Skeletal muscle tissue (tissue), 4 donors: ENCODE results near the gene CDK13. TPM values are rescaled to one million over a fixed set of nuclear protein-coding genes. Genes with fewer than 3 reads are reported as not detected.

Source experiments
- H3K27ac ChIP-seq: one replicate; pipeline ENCODE4 v1.7.0; 2013; ENCODE audit warnings: mild to moderate bottlenecking, low read depth, low read length, inconsistent platforms
- H3K27me3 ChIP-seq, 3 donors: one replicate each; pipeline ENCODE4 v1.7.0; 2013; ENCODE audit warnings: low read length in 3 of 3; ENCODE audit not compliant: control insufficient read depth in 3 of 3, insufficient read depth in 3 of 3
- H3K36me3 ChIP-seq, 3 donors: one replicate each; pipeline ENCODE4 v1.7.0; 2013; ENCODE audit warnings: low read length in 3 of 3; ENCODE audit not compliant: control insufficient read depth in 3 of 3, insufficient read depth in 3 of 3
- H3K4me1 ChIP-seq, 3 donors: one replicate each; pipeline ENCODE4 v1.7.0; 2013; ENCODE audit warnings: low read length in 3 of 3, mild to moderate bottlenecking in 3 of 3; ENCODE audit not compliant: control insufficient read depth in 3 of 3, insufficient read depth in 3 of 3
- H3K4me3 ChIP-seq, 3 donors: one replicate each; pipeline ENCODE4 v1.7.0; 2013; ENCODE audit warnings: low read length in 3 of 3
- H3K9ac ChIP-seq, 3 donors: one replicate each; pipeline ENCODE4 v1.7.0; 2013; ENCODE audit warnings: low read length in 3 of 3, mild to moderate bottlenecking in 3 of 3, moderate library complexity in 2 of 3, low read depth in 1 of 3
- H3K9me3 ChIP-seq, 3 donors: one replicate each; pipeline ENCODE4 v1.7.0; 2013; ENCODE audit warnings: low read length in 3 of 3; ENCODE audit not compliant: control insufficient read depth in 3 of 3
- total RNA-seq: library from RNA; depleted of rRNA; stranded (reverse); fragments of >200 nt; gene quantifications from one replicate; pipeline ENCODE4 v1.2.3, GENCODE V29; 2014
- donor health status: Osteomylitis.

The CDK13 gene
- total RNA-seq, 1 donor from 2014 or later = 81.9 TPM

DNA sequence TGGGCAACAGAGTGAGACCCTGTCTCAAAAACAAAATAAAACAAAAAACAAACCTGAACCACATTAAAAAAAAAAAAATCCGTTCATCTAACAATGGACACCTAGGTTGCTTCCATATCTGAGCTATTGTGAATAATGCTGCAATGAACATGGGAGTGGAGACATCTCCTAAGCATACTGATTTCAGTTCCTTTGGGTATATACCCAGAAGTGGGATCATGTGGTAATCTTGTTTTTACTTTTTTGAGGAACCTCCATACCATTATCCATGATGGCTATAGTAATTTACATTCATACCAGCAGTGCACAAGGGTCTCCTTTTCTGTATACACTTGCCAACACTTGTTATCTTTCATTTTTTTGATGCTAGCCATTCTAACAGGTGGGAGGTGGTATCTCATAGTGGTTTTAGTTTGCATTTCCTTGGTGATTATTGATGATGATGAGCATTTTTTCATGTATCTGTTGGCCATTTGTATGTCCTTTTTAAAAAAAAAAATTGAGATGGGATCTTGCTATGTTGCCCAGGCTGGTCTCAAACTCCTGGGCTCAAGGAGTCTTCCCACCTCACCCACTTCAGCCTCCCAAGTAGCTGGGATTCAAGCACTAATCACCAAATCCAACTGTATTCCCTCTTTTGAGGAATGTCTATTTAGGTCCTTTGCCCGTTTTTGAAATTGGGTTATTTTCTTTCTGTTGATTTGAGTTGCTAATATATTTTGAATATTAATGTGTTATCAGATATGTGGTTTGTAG is 17.5 kb downstream of the CDK13 start:
- Histone ChIP-seq H3K27me3 (no peaks in the 10 kb centered on the region), H3K9ac (no peak overlapping the region), H3K4me3 (no peak overlapping the region), H3K27ac (no peak overlapping the region), H3K36me3 (no peaks in the 10 kb centered on the region), H3K4me1 (peaks cover 0 to 2% (median 0%) of the 10 kb centered on the region in 3 donors), H3K9me3 (no peaks in the 10 kb centered on the region)

DNA sequence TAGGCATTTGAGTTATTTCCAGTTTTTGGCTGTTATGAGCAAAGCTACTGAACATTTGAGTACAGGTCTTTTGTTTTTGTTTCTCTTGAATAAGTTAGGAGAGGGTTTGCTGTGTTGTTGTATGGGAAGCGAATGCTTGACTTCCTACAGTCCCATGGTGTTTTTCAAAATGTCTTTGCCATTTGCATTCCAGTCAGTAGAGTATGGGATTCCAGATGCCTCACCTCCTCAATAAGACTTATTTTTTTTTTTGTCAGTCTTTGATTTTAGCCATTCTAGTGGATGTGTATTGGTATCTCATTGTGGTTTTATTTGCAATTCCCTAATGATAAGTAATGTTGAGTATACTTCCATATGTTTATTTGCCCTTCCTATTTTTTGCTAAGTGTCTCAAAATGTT is 19.4 kb downstream of the CDK13 start:
- Histone ChIP-seq H3K27me3 (no peaks in the 10 kb centered on the region), H3K4me3 (no peak overlapping the region), H3K9me3 (no peaks in the 10 kb centered on the region), H3K9ac (no peak overlapping the region), H3K4me1 (peaks cover 0 to 2% (median 0%) of the 10 kb centered on the region in 3 donors), H3K36me3 (no peaks in the 10 kb centered on the region), H3K27ac (no peak overlapping the region)

DNA sequence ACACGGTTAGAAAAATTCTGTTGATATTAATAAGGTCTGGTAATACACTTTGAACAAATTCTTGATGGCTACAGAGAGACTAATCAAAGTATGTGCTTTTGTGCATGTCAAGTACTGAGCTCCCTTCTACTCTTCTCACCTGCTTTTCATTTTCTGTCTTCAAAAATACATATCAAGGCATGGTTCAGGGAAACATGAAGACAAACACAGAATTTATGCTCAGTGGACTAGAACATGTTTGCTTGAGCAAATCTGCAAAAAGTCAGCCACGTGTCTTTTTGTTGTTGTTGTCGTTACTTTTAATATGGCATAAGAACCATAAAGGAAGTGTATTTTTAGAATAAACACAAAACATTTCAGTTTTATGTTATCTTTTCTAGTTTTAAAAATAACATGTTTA is 21.9 kb downstream of the CDK13 start:
- H3K9ac ChIP-seq = no peak overlapping the region
- no peaks in the 10 kb centered on the region for H3K36me3 ChIP-seq
- no peaks in the 10 kb centered on the region for H3K27me3 ChIP-seq
- H3K9me3 ChIP-seq = no peaks in the 10 kb centered on the region
- H3K27ac ChIP-seq = no peak overlapping the region
- no peak overlapping the region for H3K4me3 ChIP-seq
- H3K4me1 ChIP-seq = peaks cover 4 to 6% (median 4%) of the 10 kb centered on the region in 3 donors

DNA sequence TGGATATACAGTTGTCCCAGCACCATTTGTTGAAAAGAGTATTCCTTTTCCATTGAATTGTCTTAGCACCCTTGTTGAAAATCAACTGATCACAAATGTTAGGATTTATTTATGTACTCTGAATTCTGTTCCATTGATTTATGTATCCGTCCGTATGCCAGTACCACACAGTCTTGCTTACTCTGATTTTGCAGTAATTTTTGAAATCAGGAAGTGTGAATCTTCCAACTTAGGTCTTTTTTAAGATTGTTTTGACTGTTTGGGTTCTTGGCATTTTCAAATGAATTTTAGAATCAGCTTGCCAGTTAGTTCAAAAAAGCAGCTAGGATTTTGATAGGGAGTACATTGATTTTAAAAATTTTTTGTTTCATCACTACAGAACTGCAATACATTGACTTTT is 23.7 kb downstream of the CDK13 start:
- Histone ChIP-seq H3K27ac (no peak overlapping the region), H3K9me3 (no peaks in the 10 kb centered on the region), H3K36me3 (no peaks in the 10 kb centered on the region), H3K4me1 (peaks cover 4 to 10% (median 4%) of the 10 kb centered on the region in 3 donors), H3K9ac (no peak overlapping the region), H3K27me3 (no peaks in the 10 kb centered on the region), H3K4me3 (no peak overlapping the region)

DNA sequence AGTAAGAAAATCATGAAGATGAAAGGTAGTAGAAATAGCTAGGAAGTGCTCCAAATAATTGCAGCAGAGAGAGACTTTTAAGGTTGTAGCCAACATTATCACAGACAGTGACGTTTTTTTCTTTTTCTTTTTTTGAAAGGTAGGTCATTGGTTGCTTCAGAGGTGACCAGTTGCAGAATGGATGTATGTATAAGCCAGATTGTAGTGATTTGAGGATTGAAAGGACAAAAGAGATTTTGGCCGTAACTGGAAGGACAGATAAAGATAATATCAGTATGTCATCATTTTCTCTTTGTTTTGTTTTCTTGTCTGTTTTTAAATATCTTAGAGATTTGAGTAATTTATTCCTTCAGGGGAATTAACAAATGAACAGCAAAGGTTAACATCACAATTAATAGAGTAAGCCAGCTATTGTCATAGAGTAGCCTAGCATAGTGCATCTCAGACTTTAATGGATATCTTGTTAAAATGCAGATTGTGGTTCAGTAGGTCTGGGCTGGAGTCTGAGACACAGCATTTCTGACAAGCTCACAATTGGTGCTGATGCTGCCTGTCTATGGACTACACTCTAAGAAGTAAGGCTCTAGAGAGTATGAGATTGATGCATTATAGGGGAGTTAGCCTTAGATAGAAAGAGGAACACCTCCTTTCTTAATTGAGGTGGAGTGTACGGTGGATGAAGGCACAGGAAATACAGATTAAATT is 28.3 kb downstream of the CDK13 start:
- H3K27ac ChIP-seq = no peak overlapping the region
- no peak overlapping the region for H3K9ac ChIP-seq
- H3K36me3 ChIP-seq = no peaks in the 10 kb centered on the region
- H3K27me3 ChIP-seq = no peaks in the 10 kb centered on the region
- H3K4me3 ChIP-seq = no peak overlapping the region
- no peaks in the 10 kb centered on the region for H3K9me3 ChIP-seq
- H3K4me1 ChIP-seq = peaks cover 8 to 18% (median 10%) of the 10 kb centered on the region in 3 donors

DNA sequence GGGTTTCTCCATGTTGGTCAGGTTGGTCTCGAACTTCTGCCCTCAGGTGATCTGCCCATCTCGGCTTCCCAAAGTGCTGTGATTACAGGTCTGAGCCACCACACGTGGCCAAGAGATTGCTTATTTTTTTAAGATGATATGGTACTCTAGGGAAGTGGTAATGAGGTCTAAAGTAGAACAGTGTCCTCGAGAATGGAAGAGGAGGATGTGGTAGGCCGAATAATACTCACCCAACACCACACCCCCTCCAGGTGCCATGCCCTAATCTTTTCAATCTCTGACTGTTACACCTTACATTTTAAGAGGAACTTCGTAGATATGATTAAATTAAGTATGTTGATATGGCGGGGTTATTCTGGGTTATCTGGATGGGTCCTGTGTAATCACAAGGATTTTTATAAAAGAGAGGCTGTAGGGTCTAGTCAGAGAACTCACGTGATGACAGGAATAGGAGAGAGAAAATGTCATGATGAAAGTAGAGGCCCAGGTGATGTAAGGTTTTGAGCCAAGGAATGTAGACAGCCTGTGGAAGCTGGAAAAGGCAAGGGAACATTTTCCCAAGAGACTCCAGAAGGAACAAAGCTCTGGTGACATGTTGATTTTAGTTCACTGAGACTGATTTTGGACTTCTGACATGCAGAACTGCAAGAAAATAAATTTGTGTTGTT is 29.5 kb downstream of the CDK13 start:
- no peaks in the 10 kb centered on the region for H3K27me3 ChIP-seq
- no peaks in the 10 kb centered on the region for H3K9me3 ChIP-seq
- H3K9ac ChIP-seq = no peak overlapping the region
- H3K4me3 ChIP-seq = no peak overlapping the region
- H3K27ac ChIP-seq = no peak overlapping the region
- H3K4me1 ChIP-seq = peaks cover 8 to 18% (median 10%) of the 10 kb centered on the region in 3 donors
- H3K36me3 ChIP-seq = no peaks in the 10 kb centered on the region

DNA sequence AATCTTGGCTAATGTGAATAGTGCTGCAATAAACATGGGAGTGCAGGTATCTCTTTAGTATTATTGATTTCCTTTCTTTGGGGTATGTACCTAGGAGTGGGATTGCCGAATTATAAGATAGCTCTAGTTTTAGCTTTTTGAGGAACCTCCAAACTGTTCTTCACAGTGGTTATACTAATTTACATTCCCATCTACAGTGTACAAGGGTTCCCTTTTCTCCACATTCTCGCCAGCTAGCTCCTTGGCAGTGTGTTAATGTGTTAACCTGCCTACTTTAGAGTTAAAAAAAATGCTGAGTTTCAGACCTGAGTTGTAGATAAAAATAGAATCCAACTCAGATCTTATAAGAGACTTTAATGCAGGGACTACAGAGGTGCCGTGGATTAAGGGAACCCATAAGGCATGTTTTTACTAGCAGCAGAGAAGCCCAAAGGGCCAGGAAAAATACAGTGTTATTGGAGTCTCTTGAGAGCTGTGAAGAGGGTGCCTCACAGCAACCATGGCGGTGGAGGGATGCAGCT is 35.4 kb downstream of the CDK13 start:
- H3K4me1 ChIP-seq = peaks cover 5 to 10% (median 8%) of the 10 kb centered on the region in 3 donors
- peaks cover 0 to 4% (median 0%) of the 10 kb centered on the region in 3 donors for H3K36me3 ChIP-seq
- no peak overlapping the region for H3K9ac ChIP-seq
- no peak overlapping the region for H3K27ac ChIP-seq
- H3K4me3 ChIP-seq = no peak overlapping the region
- no peaks in the 10 kb centered on the region for H3K9me3 ChIP-seq
- no peaks in the 10 kb centered on the region for H3K27me3 ChIP-seq

DNA sequence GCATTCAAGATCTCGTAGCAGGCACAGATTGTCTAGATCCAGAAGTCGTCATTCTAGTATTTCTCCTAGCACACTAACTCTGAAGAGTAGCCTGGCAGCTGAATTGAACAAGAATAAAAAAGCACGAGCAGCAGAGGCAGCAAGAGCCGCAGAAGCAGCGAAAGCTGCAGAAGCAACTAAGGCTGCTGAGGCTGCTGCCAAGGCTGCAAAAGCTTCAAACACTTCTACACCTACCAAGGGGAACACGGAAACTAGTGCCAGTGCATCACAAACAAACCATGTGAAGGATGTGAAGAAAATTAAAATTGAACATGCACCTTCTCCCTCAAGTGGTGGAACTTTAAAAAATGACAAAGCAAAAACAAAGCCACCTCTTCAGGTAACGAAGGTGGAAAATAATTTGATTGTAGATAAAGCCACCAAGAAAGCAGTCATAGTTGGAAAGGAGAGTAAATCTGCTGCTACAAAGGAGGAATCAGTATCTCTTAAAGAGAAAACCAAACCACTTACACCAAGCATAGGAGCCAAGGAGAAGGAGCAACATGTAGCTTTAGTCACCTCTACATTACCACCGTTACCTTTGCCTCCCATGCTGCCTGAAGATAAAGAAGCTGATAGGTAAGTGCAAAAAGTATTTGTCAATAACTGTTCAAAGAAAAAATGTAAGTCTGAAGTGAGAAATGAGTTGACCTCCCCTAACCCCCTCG is 37.7 kb downstream of the CDK13 start:
- no peak overlapping the region for H3K27ac ChIP-seq

DNA sequence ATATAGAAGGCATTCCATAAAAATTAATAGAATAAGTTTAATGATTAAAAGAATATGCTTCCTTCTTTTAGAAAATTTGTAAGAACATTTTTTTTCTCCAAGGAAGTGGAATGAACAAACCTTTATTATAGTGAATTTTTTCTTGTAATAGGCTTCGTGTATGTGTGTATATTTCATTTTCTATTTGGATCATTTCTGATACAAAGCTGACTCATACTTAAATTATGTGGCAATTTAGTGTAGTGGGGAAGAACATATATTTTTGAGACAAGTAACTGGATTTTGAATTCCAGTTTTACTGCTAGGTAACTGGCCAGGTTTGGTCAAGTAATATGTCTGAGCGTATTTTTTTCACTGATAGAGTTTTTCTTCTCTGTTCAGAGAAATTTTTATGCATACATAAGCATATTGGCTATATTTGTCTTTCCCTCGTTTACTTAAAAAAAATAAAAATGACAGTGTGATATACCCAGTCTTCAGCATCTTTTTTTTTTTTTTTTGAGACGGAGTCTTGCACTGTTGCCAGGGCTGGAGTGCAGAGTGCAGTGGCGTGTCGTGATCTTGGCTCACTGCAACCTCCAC is 50.8 kb downstream of the CDK13 start:
- Histone ChIP-seq H3K9me3 (no peaks in the 10 kb centered on the region), H3K4me1 (no peaks in the 10 kb centered on the region), H3K27ac (no peak overlapping the region), H3K27me3 (no peaks in the 10 kb centered on the region), H3K4me3 (no peak overlapping the region), H3K36me3 (peaks cover 0 to 7% (median 7%) of the 10 kb centered on the region in 3 donors), H3K9ac (no peak overlapping the region)

More for the DNA sequence above, 37.7 kb downstream of the CDK13 start:
- H3K4me3 ChIP-seq = no peak overlapping the region
- peaks cover 5 to 10% (median 8%) of the 10 kb centered on the region in 3 donors for H3K4me1 ChIP-seq
- H3K9me3 ChIP-seq = no peaks in the 10 kb centered on the region
- no peaks in the 10 kb centered on the region for H3K27me3 ChIP-seq
- H3K36me3 ChIP-seq = peaks cover 0 to 9% (median 0%) of the 10 kb centered on the region in 3 donors
- no peak overlapping the region for H3K9ac ChIP-seq
